Measurements from ENCODE around the gene KRT34. TPM values are rescaled to one million over a fixed set of nuclear protein-coding genes. Genes with fewer than 3 reads are reported as not detected.

Gene KRT34
- total RNA-seq, 2 experiments from 2014 or later = not detected

DNA sequence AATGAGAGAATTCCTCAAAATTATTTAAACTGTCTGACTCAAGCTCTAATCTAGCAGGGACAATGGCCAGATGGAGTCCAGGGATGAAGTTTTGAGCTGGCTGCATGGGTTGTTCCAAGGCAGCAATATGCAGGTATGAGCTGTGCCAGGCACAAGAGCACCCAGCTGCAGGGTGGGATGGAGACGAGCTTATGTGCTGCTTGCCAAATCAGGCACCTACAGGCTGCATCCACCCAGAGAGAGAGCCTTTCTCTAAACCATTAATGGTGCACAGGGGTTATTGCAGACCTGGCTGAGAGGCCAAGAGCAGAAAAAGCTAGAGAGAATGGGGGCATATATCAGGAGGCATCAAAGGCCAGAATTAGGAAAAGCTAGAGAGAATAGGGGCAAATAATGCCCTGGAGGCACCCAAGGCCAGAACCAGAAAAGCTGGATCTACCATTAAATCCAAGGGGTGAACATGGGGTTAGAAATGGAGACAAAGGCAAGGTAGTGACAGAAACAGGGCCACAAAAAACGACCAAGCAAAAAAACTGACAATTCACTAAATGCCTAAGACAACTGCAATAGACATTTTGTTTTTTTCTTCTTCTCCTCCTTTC is 42.4 kb downstream of the KRT34 start:
- Mint-ChIP-seq H3K4me3 (peak overlapping the region; percentile 64), H3K27ac (peak overlapping the region; percentile 94), H3K4me1 (ENCODE audit: low read depth) (peaks cover 81% of the 10 kb centered on the region), H3K36me3 (ENCODE audit: low read depth) (peaks cover 26% of the 10 kb centered on the region), H3K9me3 (peaks cover 3% of the 10 kb centered on the region), H3K27me3 (no peaks in the 10 kb centered on the region)
- Histone ChIP-seq H3K4me3 (ENCODE audit: low read length) (no peak overlapping the region), H3K27ac (ENCODE audit: low read depth in 1 of 2, low read length in 2 of 2) (peak overlapping the region; percentile 87 to 88), H3K27me3 (ENCODE audit: control insufficient read depth in 1 of 2, insufficient read depth in 2 of 2, low read length in 2 of 2) (no peaks in the 10 kb centered on the region), H3K9me3 (ENCODE audit: control insufficient read depth in 1 of 2, insufficient read depth in 1 of 2, low read length in 2 of 2) (peaks cover 0 to 13% of the 10 kb centered on the region in 2 experiments), H3K4me1 (ENCODE audit: insufficient read depth, low read length) (peaks cover 81% of the 10 kb centered on the region), H3K36me3 (ENCODE audit: insufficient read depth, low read length) (no peaks in the 10 kb centered on the region)
- no peak for ATAC-seq (ENCODE audit: poor library complexity)
- ChIA-PET POLR2A (interaction anchor here (1.0 to 5.6 kb wide), 4 partner anchors 8 to 326 kb away, joined by 3 to 61 read pairs (median 4); partner anchors contain the start of gene KRTAP16-1), CTCF (interaction anchor here (1.5 to 3.0 kb wide), 2 partner anchors 17 to 209 kb away, joined by 4 to 15 read pairs; no protein-coding TSS in a partner anchor)
- TF ChIP-seq, protein P1, sequence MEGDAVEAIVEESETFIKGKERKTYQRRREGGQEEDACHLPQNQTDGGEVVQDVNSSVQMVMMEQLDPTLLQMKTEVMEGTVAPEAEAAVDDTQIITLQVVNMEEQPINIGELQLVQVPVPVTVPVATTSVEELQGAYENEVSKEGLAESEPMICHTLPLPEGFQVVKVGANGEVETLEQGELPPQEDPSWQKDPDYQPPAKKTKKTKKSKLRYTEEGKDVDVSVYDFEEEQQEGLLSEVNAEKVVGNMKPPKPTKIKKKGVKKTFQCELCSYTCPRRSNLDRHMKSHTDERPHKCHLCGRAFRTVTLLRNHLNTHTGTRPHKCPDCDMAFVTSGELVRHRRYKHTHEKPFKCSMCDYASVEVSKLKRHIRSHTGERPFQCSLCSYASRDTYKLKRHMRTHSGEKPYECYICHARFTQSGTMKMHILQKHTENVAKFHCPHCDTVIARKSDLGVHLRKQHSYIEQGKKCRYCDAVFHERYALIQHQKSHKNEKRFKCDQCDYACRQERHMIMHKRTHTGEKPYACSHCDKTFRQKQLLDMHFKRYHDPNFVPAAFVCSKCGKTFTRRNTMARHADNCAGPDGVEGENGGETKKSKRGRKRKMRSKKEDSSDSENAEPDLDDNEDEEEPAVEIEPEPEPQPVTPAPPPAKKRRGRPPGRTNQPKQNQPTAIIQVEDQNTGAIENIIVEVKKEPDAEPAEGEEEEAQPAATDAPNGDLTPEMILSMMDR (IDR thresholded peaks at IDR 0.05) = no peak
- intact Hi-C loops (cut with DNase I, micrococcal nuclease) = loop anchor here in 1 of 2 experiments (1.0 to 5.0 kb wide), 3 partner anchors 31 to 208 kb away; no protein-coding TSS in a partner anchor
- DNase-seq = peak in 1 of 14 experiments; percentile 34

DNA sequence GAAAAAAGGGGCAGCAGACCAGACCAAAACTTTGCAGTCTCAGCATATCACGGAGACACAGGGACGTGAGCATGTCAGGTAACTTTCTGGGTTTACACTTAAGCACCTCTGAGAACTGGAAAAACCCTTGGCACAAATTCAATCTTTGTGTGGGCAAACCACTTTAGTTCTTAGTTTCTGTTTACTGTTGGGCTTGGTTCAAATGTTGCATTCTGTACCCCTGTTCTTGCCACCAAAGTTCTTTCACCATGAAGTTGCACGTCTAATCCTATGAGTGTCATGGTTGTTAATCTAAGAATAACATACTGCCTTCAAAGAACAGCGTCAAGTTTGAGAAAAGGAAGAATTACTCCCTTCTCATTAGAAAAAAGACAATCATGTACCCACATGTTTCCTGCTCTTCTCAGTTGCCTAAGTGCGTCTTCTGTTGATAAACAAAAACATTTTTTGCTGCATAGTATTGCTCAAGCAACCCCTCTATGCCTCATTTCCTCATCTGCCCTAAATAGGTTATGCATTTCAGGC is 43.1 kb downstream of the KRT34 start:
- Histone ChIP-seq H3K4me1 (ENCODE audit: insufficient read depth, low read length) (peaks cover 88% of the 10 kb centered on the region), H3K27me3 (ENCODE audit: control insufficient read depth in 1 of 2, insufficient read depth in 2 of 2, low read length in 2 of 2) (no peaks in the 10 kb centered on the region), H3K4me3 (ENCODE audit: low read length) (no peak overlapping the region), H3K9me3 (ENCODE audit: control insufficient read depth in 1 of 2, insufficient read depth in 1 of 2, low read length in 2 of 2) (peaks cover 0 to 13% of the 10 kb centered on the region in 2 experiments), H3K36me3 (ENCODE audit: insufficient read depth, low read length) (no peaks in the 10 kb centered on the region), H3K27ac (ENCODE audit: low read depth in 1 of 2, low read length in 2 of 2) (peak overlapping the region; percentile 87 to 88)
- ATAC-seq (ENCODE audit: poor library complexity) = peak; percentile 83
- H3K27ac Mint-ChIP-seq = peak overlapping the region; percentile 94
- no peaks in the 10 kb centered on the region for H3K27me3 Mint-ChIP-seq
- H3K36me3 Mint-ChIP-seq (ENCODE audit: low read depth) = peaks cover 22% of the 10 kb centered on the region
- H3K4me3 Mint-ChIP-seq = peak overlapping the region; percentile 23
- peak in 8 of 14 experiments; percentile 25 to 93 (median 52) for DNase-seq
- H3K4me1 Mint-ChIP-seq (ENCODE audit: low read depth) = peaks cover 88% of the 10 kb centered on the region
- CTCF ChIA-PET = interaction anchor here (1.1 to 3.0 kb wide), 3 partner anchors 17 to 310 kb away, joined by 3 to 15 read pairs (median 4); no protein-coding TSS in a partner anchor
- peaks cover 3% of the 10 kb centered on the region for H3K9me3 Mint-ChIP-seq
- POLR2A ChIA-PET = interaction anchor here (0.6 to 5.6 kb wide), 7 partner anchors 8 to 1016 kb away, joined by 3 to 61 read pairs (median 3); partner anchors contain the start of gene KRTAP16-1
- TF ChIP-seq, protein P1 (IDR thresholded peaks at IDR 0.05) = no peak
- intact Hi-C loops (cut with DNase I, micrococcal nuclease) = loop anchor here in 1 of 2 experiments (1.0 to 5.0 kb wide), 3 partner anchors 31 to 208 kb away; no protein-coding TSS in a partner anchor

GRCh38 chr17:41335747-41336146 is 46.4 kb downstream of the KRT34 start:
- POLR2A ChIA-PET = interaction anchor here (0.7 to 1.0 kb wide), 2 partner anchors 27 to 28 kb away, joined by 3 read pairs; partner anchors contain the start of gene KRTAP16-1
- DNase-seq (no peak), ATAC-seq (ENCODE audit: poor library complexity) (no peak)
- H3K27me3 Mint-ChIP-seq = no peaks in the 10 kb centered on the region
- Histone ChIP-seq H3K27ac (ENCODE audit: low read depth in 1 of 2, low read length in 2 of 2) (peak overlapping the region in 1 of 2 donors; percentile 5), H3K27me3 (ENCODE audit: control insufficient read depth in 1 of 2, insufficient read depth in 2 of 2, low read length in 2 of 2) (no peaks in the 10 kb centered on the region), H3K4me1 (ENCODE audit: insufficient read depth, low read length) (peaks cover 67% of the 10 kb centered on the region), H3K4me3 (ENCODE audit: low read length) (no peak overlapping the region), H3K36me3 (ENCODE audit: insufficient read depth, low read length) (no peaks in the 10 kb centered on the region), H3K9me3 (ENCODE audit: control insufficient read depth in 1 of 2, insufficient read depth in 1 of 2, low read length in 2 of 2) (no peaks in the 10 kb centered on the region)
- CTCF ChIA-PET = no interaction called here
- TF ChIP-seq, protein P1 (IDR thresholded peaks at IDR 0.05) = no peak
- H3K27ac Mint-ChIP-seq = peak overlapping the region; percentile 94
- intact Hi-C loops (cut with DNase I, micrococcal nuclease) = loop anchor here in 1 of 2 experiments (5.0 kb wide), 2 partner anchors 42 to 212 kb away; no protein-coding TSS in a partner anchor
- H3K9me3 Mint-ChIP-seq = no peaks in the 10 kb centered on the region
- H3K4me1 Mint-ChIP-seq (ENCODE audit: low read depth) = peaks cover 76% of the 10 kb centered on the region
- H3K36me3 Mint-ChIP-seq (ENCODE audit: low read depth) = no peaks in the 10 kb centered on the region
- H3K4me3 Mint-ChIP-seq = peak overlapping the region; percentile 16

Measured in CD4-positive, alpha-beta T cell (primary cell).